Measurements from ENCODE around the gene PITPNC1.

Gene PITPNC1

DNA sequence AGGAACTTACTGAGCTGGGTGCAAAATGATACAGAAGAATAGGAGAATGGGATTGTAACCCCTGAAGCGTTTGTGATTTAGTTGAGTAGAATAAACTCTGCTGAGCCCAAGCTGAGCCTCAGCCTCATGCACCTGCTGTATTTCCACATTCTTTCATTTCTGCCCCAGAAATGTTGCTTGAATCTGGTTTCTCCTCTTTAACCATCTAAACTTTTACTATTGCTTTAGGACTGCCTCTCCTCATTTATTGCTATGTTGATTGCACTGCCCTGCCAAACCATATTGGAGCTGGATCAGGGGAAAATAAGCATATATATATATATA, 64.8 kb downstream of the PITPNC1 start:
- H3K27ac ChIP-seq: no peak overlapping the region
- TF ChIP-seq, protein P1, sequence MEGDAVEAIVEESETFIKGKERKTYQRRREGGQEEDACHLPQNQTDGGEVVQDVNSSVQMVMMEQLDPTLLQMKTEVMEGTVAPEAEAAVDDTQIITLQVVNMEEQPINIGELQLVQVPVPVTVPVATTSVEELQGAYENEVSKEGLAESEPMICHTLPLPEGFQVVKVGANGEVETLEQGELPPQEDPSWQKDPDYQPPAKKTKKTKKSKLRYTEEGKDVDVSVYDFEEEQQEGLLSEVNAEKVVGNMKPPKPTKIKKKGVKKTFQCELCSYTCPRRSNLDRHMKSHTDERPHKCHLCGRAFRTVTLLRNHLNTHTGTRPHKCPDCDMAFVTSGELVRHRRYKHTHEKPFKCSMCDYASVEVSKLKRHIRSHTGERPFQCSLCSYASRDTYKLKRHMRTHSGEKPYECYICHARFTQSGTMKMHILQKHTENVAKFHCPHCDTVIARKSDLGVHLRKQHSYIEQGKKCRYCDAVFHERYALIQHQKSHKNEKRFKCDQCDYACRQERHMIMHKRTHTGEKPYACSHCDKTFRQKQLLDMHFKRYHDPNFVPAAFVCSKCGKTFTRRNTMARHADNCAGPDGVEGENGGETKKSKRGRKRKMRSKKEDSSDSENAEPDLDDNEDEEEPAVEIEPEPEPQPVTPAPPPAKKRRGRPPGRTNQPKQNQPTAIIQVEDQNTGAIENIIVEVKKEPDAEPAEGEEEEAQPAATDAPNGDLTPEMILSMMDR (IDR thresholded peaks at IDR 0.05): no peak
- TF ChIP-seq ZFX (IDR thresholded peaks at IDR 0.05; ENCODE audit: borderline replicate concordance): no peak

DNA sequence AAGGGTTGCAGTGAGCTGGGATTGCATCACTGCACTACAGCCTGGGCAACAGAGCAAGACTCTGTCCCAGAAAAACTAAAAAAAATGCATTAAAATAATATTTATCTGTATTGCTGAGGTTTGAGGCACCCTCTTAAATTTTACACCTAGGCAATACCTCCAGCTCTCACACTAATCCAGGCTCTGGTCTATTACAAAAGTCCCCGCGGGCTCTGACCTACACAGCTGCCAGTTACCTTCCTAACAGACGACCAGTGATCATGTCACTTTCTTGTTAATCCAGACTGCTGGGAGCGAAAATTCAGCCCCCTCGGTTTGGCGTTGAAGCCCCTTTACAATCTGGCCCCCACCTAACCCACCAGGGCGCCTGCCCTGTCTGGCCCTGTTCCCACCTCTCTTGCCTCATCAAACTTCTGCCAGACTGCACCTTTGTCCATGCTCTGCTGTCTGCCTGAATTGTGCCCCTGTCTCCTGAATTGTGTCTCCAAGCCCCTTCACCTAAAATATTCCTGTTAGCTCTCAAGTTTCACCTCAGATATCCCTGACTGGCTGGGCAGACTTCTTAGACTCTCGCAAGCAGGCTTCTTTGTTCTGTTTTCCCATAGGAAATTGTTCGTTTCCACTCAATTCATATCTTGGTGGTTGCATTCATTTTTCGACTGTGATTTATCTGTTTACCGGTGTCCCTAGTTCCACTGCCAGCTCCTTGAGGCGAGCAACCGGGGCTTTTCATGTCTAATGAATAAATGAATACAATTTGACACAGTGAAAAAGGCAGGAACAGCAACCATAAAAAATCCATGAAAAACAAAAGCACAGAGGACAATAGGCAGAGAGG, 65.9 kb downstream of the PITPNC1 start:
- no peak overlapping the region for H3K27ac ChIP-seq
- TF ChIP-seq ZFX (IDR thresholded peaks at IDR 0.05; ENCODE audit: borderline replicate concordance): no peak
- TF ChIP-seq, protein P1 (IDR thresholded peaks at IDR 0.05): no peak

DNA sequence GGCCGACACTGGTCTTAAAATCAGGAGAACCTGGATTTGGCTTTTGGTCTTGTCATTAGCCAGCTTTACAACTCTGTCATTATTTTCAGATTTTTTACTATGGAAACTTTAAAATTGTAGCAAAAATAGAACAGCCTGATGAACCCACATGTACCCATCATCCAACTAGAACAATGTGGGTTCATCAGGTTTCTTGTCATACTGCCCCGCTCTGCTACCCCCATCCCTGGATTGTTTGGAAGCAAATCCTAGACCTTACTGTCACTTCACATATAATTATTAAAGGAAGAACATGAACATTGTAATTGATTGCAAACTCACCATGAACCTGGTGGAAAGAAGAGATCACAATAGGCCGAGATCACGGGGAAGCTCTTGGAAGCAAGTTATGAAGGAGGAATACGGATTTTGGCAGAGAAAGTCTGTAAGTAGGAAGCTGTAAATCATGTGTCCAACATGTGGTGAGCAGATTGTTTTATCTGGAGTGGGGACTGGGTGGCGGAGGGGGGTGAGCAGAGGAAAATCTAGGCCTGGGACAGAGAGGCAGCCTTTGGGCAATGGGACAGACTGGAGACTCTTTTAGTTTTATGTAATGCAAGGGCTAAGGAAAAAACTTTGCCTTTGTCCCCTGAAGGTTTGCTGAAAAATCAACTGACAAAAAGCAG, 67.0 kb downstream of the PITPNC1 start:
- H3K27ac ChIP-seq: no peak overlapping the region
- no peak for TF ChIP-seq ZFX (IDR thresholded peaks at IDR 0.05; ENCODE audit: borderline replicate concordance)
- TF ChIP-seq, protein P1 (IDR thresholded peaks at IDR 0.05): no peak

DNA sequence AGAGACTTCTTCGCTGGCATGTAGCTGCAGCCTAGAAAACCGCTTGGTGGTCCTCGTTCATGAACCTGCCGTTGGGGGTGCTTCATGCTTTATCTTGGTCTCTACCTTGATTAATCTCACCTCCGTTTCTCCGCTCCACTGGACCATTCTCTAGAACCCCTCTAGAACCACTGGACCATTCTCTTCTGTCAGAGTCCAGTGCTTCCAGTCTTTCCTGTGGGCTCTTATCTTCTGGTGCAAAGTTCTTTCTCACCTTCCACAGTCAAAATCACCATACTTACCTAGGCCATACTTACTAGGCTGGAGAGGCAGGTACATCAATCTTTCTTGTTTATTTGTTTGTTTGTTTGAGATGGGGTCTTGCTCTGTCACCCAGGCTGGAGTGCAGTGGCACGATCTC, 71.4 kb downstream of the PITPNC1 start:
- H3K27ac ChIP-seq: no peak overlapping the region
- no peak for TF ChIP-seq ZFX (IDR thresholded peaks at IDR 0.05; ENCODE audit: borderline replicate concordance)

DNA sequence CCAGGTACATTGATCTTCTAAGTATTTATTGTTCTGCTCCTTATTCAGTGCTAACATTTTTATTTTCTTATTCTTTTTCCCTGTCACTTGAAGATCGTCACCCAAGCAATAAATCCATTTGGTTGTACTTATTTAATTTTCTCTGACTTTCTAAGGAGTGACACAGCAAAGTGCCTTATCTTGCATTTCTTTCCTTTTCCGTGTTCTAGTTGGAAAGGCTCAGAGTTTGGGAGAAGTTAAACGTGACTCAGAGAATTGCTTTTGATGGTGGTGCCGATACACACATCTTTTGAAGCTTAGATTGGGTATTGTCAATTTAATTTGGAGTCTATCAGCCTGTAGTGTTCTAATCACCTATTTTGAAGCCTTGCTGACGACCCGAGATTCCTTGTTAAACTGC, 72.0 kb downstream of the PITPNC1 start:
- TF ChIP-seq ZFX (IDR thresholded peaks at IDR 0.05; ENCODE audit: borderline replicate concordance): no peak
- TF ChIP-seq, protein P1 (IDR thresholded peaks at IDR 0.05): no peak
- no peak overlapping the region for H3K27ac ChIP-seq

DNA sequence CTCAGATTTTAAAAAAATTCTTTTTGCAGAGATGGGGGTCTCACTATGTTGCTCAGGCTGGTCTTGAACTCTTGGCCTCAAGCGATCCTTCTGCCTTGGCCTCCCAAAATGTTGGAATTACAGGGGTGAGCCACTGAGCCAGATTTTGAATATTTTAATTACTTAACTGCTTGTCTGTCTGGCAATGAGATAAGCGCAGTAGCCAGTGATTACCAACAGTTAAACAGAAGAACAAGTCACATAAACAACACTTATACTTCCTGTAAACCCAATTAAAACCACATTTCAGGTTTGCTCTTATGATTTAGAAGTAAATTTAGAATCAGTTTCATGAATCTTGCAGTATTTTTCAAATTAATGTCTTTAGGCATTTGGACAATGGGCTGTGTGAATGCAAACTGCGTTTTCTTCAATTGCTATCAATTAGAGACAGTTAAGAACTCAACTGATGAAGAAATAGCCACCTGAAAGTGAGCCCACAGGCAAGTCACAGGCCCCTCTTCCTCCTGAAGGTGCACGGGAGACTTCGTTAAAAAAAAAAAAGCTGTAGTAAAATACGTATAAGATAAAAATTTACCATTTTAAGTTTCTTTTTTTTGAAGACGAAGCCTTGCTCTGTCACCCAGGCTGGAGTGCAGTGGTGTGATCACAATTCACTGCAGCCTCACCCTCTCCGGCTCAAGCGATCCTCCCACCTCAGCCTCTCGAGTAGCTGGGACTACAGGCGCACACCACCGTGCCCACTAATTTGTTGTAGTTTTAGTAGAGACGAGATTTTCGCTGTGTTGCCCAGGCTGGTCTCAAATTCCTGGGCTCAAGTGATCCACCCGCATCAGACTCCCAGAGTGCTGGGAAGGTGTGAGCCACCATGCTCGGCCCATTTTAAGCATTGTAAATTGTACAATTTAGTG, 73.0 kb downstream of the PITPNC1 start:
- H3K27ac ChIP-seq: no peak overlapping the region
- TF ChIP-seq, protein P1 (IDR thresholded peaks at IDR 0.05): no peak
- no peak for TF ChIP-seq ZFX (IDR thresholded peaks at IDR 0.05; ENCODE audit: borderline replicate concordance)

DNA sequence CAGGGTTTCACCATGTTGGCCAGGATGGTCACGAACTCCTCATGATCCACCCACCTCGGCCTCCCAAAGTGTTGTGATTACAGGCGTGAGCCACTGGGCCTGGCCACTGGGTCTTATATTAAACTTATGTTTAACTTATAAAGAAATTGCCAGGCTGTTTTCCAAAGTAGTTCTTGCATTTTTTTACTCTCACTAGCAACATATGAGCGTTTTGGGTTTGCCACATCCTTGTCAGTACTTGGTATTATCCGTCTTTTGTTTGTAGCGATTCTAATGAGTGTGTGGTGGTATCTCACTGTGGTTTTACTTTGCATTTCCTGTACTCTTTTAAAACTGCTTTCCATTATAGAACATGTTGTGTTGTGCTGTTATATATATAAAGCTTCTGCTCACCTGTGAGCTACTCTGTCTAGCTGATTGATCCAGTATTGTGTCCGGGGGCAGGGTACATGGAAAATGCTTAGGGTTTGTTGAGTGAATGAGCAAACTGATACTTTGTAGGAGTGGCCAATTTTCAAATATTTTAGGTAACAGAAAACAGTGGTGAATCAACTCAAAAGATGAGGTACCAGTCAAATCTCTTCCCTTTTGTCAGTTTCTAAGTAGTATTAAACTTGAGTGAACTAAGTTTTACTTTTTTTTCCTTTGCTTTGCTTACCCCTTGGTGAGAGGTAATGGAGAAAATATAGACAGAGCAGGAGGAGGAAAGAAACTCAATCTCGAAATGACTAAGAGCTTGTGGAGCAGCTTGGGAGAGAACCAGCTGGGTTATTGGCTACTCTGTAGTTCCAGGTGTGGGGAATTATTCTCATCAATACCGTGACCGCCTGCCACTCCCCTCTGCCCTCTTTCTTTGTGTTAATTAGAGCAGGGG, 75.8 kb downstream of the PITPNC1 start:
- TF ChIP-seq ZFX (IDR thresholded peaks at IDR 0.05; ENCODE audit: borderline replicate concordance): no peak
- TF ChIP-seq, protein P1 (IDR thresholded peaks at IDR 0.05): no peak
- no peak overlapping the region for H3K27ac ChIP-seq
